ENCODE measurements around the gene TSPO2.
A peak's percentile ranks its signal among the peaks of the same experiment; 100 is the strongest.

Gene TSPO2, protein sequence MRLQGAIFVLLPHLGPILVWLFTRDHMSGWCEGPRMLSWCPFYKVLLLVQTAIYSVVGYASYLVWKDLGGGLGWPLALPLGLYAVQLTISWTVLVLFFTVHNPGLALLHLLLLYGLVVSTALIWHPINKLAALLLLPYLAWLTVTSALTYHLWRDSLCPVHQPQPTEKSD

DNA sequence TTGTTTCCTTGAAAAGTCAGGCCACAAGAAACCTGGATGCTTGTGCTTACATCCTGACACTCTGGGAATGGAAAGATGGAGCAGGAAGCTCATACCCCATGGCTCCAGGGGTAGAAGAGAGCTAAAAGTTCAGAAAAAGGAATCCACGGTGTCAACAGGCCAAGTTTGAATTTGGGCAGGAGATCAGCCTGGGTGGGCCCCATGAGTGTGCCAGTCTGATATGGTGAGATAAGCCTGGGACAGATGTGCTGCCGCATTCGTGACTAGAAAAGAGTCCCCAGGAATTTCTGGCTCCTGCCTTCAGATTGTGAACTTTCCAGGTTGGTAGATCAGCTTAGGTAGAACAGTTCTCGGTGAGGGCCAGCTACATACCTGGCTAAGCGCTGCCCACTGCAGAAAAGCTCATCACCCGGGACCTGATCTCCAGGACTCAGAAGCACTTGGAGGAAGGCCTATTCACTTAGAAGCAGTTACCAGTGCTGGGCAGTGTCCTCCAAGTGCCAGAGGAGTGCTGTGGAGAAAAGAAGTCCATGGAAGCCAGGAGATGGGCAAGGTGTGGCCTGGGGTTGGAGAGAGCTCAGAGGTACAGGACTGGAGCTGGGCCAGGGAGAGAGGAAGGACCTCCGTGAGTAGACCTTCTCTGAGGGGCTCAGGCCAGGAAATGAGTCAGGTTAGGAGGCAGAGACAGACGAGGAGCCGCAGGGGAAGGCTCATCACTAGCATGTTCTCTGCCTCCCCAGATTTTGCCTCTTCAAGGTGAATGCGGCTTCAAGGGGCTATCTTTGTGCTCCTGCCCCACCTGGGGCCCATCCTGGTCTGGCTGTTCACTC lies at the start of gene TSPO2:
TSS of gene TSPO2 (plus strand) at position 242 of the 830 bp plus-strand sequence. CDS start at position 761, 519 bp downstream.
- TF ChIP-seq, protein P1, sequence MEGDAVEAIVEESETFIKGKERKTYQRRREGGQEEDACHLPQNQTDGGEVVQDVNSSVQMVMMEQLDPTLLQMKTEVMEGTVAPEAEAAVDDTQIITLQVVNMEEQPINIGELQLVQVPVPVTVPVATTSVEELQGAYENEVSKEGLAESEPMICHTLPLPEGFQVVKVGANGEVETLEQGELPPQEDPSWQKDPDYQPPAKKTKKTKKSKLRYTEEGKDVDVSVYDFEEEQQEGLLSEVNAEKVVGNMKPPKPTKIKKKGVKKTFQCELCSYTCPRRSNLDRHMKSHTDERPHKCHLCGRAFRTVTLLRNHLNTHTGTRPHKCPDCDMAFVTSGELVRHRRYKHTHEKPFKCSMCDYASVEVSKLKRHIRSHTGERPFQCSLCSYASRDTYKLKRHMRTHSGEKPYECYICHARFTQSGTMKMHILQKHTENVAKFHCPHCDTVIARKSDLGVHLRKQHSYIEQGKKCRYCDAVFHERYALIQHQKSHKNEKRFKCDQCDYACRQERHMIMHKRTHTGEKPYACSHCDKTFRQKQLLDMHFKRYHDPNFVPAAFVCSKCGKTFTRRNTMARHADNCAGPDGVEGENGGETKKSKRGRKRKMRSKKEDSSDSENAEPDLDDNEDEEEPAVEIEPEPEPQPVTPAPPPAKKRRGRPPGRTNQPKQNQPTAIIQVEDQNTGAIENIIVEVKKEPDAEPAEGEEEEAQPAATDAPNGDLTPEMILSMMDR (IDR thresholded peaks at IDR 0.05; ENCODE audit: borderline replicate concordance, control extremely low read depth, extremely low read depth, insufficient read depth, missing control alignments) = no peak
- no peak for DNase-seq (ENCODE audit: low spot score)
- in situ Hi-C loops (cut with MboI; ENCODE audit: low sequenced_read_pairs, unreplicated experiment) = no loop called here

DNA sequence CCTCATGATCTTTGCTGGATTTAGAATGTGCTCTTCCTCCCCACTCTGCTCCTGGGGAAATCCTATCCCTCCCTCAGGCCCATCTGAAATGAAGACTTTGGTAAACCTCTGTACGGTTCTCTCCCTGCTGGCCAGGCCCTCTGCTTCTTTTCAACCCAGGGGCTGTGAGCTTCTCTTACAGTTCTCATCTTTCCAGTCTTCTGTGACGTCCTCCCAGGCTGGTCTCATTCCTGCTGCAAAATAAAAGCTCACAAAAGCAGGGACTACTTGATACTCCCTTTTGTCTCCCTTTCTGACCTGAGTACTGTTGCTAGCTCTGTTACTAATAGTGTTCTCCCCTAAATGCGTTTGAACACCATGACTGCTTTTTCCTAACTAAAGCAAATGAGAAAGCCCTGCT lies 49.5 kb upstream of the TSPO2 start:
- DNase-seq (ENCODE audit: low spot score) = no peak
- in situ Hi-C loops (cut with MboI; ENCODE audit: low sequenced_read_pairs, unreplicated experiment) = no loop called here
- TF ChIP-seq, protein P1 (IDR thresholded peaks at IDR 0.05; ENCODE audit: borderline replicate concordance, control extremely low read depth, extremely low read depth, insufficient read depth, missing control alignments) = no peak

DNA sequence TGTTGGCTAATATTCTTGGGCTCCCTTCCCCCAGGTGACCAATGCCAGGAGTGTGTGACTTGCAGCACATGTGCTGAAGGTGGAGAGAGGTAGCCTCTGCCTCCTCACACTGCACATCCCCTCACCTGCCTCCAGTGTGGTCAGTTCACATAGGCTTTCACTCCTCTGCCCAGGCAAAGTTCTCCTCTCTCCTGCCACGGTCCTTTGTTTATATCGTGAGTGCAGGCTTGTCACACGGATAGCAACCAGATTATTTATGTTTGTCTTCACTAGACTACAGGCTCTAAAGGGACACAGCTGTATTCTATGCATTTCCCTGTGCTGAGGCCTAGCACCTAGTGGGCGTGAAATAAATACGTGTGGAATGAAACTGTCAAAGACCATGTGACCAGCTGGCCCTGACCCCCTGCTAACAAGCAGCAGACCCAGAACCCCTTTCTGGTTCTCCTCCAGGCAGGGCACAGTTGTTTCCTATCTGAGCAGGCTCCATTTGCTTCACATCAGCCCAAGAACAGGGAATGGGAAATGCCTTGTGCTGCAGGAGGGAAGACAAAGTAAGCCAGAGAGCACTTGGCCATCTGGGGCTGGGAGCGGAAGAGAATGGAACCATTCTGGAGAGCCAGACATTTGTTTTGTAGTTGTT lies 45.6 kb upstream of the TSPO2 start:
- no peak for DNase-seq (ENCODE audit: low spot score)
- in situ Hi-C loops (cut with MboI; ENCODE audit: low sequenced_read_pairs, unreplicated experiment) = no loop called here
- TF ChIP-seq, protein P1 (IDR thresholded peaks at IDR 0.05; ENCODE audit: borderline replicate concordance, control extremely low read depth, extremely low read depth, insufficient read depth, missing control alignments) = no peak

DNA sequence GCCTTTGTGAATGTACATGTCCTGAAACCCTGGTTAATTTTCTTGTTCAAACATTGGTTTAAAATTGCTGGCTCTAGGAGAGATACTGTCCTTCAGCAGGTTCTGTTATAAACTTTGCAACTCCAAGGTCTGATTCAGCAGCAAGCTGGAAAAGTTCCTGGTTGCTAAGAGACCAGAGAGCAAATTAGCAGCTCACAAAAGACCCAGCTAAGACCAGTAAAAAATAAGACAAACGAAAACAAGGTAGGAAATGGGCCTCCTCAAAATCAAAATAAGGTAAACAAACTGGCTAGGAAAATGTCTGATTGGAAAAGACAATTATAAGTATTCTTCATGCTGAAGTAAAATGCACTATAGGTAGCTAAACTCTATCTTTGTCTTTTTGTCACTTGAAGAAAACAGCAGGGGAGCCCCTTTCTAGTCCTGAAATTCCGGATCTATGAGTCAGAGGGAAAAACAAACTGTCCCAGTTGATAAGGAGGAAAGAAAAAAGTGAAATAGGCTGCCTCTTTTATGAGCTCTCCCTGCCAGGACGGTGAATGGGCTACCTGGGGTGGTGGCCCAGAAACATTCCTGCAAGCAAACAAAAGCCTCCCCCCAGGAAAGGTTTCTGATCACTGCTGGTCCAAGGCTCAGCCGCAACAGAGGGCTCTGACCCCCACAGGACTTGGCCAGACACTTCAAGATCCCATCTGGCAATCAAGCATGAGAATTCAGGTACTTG lies 44.9 kb upstream of the TSPO2 start:
- no peak for DNase-seq (ENCODE audit: low spot score)
- TF ChIP-seq, protein P1 (IDR thresholded peaks at IDR 0.05; ENCODE audit: borderline replicate concordance, control extremely low read depth, extremely low read depth, insufficient read depth, missing control alignments) = no peak
- in situ Hi-C loops (cut with MboI; ENCODE audit: low sequenced_read_pairs, unreplicated experiment) = no loop called here

DNA sequence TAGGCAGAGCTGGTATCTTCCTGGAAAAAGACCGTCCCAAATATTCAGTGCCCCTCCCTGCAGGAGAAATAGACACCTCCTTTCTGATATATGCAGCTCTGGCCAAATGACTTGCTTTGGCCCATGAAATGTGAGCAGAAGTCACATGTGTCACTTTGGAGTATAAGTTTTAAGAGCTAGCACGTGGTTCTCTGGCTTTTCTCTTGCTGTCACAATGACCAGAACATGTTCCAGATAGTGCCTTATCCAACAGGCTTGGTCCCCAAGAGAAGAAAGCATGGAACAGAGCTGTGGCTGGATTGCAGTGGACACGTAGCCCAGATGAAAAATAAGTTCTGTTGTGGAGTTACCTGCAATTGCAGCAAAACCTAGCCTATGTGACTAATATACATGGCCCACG lies 43.6 kb upstream of the TSPO2 start:
- TF ChIP-seq, protein P1 (IDR thresholded peaks at IDR 0.05; ENCODE audit: borderline replicate concordance, control extremely low read depth, extremely low read depth, insufficient read depth, missing control alignments) = no peak
- in situ Hi-C loops (cut with MboI; ENCODE audit: low sequenced_read_pairs, unreplicated experiment) = no loop called here
- DNase-seq (ENCODE audit: low spot score) = no peak

DNA sequence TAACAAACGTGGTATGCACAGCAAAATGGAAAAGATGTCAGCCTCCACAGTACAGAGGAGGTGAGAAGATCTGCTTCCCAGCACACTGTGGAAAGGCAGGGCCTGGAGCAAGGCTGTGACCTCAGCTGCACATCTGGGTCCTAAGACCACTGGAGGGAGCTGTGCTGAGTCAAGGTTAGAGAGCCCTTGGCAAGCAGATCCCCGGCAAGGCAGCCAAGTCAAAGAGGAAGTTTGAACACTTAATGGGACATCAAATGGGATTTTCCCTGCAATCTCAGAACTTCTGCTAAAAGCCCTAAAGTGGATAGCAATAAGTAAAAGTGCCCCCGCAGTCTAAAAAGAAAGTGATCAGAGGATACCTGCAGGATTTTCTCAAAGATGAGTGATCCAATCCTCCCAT lies 42.7 kb upstream of the TSPO2 start:
- TF ChIP-seq, protein P1 (IDR thresholded peaks at IDR 0.05; ENCODE audit: borderline replicate concordance, control extremely low read depth, extremely low read depth, insufficient read depth, missing control alignments) = peak; percentile 44
- peak; percentile 49 for DNase-seq (ENCODE audit: low spot score)
- in situ Hi-C loops (cut with MboI; ENCODE audit: low sequenced_read_pairs, unreplicated experiment) = no loop called here
